Smooth muscle cell of the brain vasculature (primary cell): ENCODE data around the gene UNC13A.

Experiments used
- DNase-seq: peaks from one replicate; pipeline ENCODE4 v3.0.0-alpha.2; 2012; ENCODE audit warnings: low read depth, low spot score

Gene UNC13A

DNA sequence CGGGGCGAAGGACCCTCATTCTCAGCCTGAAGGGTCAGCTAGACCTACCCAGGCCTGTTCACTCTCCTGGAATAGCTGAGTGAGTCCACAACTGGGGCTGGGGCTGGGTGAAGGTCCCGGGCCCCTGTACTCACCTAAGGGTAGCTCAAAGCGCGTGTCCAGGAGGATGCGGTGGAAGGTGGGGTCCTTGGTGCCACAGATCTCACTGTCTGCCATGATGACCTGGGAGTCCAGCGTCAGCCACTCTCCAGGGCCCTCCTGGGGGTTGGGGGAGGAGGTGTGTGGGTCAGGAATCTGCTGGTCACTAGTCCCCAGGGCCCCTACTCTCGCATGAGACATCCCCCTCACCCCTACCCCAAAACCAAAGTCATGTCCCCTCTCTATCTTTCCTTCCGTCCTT lies 18.7 kb downstream of the UNC13A start:
- no peak for DNase-seq

DNA sequence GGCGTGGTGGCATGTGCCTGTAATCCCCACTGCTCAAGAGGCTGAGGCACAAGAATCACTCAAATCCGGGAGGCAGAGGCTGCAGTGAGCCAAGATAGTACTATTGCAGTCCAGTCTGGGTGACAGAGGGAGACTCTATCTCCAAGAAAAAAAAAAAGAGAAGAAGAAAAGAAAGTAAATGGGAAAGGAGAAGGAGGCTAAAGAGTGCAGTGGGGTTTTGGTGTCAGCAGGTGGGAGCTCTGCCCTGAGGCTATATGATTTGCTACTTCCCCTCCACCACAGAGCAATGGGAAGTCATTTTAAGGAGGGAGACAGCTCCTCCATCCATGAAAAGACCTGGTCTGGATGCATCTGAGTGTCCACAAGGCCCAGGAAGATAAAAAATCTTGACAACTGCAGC lies 23.1 kb downstream of the UNC13A start:
- DNase-seq = no peak

DNA sequence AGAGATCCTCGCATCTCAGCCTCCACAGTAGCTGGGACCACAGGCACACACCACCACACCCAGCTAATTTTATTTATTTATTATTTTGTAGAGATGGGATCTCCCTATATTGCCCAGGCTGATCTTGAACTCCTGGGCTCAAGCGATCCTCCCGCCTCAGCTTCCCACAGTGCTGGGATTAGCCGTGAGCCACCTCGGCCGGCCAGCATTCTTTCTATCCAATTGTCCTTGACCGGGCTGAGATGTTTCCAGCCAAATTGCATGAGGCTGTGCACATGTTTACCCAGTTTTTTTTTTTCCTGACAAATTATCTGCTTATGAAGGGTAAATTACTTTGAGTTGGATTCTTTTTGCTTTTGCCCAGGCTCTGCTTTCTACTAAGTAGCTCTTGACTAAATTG lies 28.2 kb downstream of the UNC13A start:
- no peak for DNase-seq

DNA sequence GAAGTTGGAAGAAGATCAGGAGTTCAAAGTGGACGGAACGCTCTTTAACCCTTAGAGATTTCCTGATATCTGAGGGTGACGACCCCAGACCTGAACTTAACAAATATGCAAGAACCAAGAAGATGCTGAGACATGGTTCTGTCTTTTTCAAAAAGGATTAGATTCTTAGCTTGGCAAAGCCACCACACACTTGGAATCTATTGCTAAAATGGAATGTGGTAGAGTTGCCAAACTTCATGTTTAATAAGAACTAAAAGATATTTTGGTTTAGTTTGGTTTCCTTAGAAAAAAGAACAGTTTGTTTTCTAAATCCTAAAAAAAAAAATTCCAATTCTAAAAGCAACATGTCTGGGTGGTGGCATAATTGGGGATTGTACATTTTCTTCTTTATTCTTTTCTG lies 29.5 kb downstream of the UNC13A start:
- DNase-seq = no peak

DNA sequence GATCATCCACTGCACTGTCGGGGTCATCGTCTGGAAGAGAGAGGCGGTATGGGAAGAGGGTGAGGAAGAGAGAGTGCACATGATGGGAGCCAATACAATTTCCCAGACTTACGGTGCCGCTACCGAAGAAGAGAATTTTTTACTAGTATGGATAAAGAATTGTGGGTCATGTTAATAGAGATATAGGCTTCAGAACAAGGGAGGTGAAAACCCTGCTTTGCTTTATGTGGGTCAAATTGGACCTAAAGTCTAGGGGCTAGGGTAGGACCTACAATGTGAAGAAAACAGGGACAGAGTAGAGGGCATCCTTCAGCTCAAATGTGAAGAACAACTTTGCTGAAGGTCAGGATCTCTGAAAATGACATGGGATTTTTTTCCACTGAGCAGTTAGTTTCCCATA lies 29.9 kb downstream of the UNC13A start:
- no peak for DNase-seq

DNA sequence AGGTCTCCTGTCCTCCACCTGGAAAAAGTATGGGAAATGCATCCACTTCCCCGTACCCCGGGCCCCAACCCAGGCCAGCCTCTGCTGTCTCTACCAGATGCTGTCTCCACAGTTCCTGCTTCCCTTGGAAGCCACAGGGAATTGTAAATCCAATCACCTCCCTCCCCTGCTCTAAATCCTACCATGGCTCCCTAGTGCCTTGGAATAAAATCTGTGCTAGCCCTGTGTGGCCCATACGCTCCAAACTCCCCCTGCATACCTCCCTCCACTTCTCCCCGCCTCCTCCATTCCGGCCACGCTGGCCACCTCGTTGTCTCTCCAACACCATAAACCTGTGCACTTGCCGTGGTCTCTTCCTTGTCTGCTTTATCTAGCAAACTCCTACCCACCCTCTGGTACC lies 31.2 kb downstream of the UNC13A start:
- no peak for DNase-seq

DNA sequence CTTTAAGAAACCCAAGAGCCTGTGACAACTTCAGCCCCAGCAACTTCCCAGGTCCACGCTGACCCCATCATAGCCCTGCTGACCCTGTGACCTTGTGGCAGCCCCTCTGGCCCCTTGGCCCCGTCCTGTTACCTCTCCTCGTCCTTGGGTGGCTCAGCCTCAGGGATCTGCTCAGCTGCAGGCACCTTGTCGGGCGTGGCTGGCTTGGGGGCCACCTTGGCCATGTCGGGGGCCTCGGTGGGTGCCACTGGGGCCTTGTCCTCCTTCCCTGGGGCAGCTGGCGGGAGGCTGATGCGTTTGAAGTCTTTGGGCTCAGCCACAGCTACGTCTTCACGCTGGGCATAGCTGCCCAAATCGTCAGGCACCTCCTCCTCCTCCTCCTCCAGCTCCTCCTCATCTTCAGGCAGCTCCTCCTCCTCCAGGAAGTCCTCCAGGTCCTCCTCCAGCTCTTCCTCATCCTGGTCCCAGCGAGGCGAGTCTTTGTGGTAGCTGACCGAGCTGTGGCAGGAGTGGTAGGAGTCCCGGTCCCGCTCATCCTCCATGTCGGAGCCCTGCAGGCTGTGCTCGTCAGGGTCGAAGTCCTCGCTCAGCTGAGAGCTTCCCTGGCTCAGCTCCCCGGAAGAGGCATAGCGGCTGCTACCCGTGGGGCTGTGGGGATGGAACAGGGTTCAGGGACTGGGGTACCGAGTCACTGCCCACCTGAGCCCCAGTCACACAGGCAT lies 32.2 kb downstream of the UNC13A start:
- DNase-seq = no peak

DNA sequence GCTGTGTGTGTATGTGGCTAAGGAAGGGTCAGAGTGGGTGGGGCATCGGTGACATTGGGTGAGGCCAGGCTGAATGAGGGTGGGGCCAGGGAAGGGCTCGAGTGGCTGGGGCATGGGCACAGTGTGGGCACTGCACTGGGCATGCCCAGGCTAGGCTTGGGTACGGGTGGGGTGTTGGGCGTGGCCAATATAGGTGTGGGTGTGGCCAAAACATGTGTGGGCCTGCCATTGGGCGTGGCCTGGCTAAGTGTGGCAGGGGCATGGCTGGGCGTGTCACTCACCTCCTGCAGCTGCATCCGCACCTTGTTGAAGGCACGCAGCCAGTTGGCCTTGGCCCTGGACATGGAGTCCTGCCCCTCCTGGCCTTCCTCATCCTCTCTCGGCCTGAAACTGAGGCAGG lies 33.2 kb downstream of the UNC13A start:
- DNase-seq = no peak

DNA sequence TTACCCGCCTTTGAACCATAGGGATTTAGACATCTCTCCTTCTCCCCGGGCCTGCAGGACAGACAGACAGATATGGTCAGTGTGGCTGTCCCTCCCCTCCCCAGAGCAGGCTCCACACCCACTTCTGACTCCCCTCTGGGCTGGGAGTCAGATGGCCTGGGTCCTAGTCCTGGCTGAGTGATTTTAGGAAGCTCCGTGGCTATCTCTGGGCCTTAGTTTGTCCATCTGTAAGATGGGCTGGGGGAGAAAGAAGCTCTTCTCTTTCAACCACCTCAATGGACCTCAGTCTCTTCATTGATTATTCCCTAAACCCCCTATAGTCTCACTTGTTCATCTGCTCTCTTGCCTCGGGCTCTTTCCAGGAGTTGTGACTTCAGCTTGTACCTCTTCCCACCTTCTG lies 35.5 kb downstream of the UNC13A start:
- no peak for DNase-seq

DNA sequence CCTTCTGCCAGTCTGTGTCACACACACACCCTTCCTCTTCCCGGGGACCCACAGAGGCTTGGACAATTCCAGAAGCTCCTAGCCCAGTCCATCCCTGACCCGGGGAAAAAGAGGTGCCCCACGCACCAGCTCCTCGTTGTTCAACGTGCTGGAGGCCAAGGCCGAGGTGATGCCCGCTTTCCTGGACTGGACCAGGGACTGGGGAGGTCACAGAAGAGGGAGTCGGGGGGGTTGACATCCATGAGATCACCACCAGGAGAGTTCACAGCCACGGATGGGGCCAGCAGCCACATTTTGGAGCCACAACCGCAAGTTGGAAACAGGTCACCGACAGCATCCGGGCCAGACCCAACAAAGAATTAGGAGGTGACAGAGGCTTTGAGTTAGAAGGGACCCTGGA lies 39.4 kb downstream of the UNC13A start:
- DNase-seq = no peak

DNA sequence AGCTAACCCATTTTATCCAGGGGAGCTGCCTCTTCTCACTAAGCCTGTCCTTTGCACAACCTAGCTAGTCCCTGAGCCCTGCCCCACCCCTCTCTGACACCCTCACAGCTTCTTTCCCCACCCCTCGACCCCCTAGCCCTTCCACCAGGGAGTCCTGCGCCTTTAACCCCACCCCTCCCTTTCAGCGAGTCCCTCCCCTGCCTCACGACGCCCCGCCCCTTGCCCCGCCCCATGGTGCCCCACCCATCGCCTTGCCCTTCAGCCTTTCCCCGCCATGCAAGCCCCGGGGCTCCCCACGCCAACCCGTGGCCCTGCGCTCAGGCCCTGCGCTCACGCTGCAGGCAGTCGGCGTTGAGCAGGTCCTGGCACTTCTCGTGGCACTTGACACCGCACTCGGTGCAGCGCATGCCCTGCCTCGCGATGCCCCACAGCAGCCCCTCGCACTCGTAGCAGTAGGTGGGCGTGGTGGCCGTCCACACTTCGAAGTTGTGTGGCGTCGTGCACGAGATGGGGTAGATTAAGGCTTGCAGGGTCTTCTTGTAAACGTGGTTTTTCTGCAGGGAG lies 40.0 kb downstream of the UNC13A start:
- no peak for DNase-seq

DNA sequence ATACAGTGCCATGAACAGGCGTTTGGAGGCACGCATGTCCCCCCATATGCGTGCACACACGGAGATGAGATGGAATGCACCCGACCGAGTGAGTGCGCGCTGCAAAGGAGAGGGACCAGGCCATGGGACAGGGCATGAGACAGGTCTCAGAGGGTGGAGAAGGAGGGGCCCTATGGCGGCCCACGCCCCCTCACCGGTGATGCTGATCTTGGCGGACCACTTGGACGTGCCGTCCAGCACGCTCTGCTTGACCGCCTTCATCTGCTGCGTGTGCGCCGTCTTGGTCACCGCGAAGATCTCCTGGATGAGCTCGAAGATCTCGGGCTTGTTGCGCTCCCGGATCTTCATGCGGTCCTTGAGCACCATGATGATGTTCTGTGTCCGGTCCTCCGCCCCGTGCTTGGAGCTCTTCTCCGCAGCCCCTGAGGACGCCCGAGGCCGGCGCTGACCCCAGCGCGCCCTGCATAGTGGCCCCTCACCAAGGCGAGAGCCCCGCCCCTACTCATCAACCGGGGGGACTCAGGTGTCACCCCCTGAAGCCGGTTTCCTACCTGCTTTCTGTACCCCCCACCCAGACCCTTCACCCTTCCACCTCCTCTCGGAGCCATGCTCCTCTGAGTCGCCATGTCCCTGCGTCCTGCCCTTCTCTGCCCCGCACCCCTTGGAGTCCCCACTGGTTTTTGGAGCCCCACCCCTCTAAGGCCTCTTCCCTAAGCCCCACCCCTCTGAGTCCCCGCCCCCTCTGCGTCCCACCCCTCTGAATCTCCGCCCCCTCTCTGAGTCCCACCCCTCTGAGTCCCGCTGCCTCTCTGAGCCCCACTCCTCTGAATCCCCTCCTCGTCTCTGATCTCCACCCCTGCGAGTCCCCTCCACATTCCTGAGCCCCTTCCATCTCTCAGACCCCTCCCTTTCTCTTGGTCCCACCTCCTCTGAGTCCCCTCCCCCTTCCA lies 40.8 kb downstream of the UNC13A start:
- DNase-seq = no peak

DNA sequence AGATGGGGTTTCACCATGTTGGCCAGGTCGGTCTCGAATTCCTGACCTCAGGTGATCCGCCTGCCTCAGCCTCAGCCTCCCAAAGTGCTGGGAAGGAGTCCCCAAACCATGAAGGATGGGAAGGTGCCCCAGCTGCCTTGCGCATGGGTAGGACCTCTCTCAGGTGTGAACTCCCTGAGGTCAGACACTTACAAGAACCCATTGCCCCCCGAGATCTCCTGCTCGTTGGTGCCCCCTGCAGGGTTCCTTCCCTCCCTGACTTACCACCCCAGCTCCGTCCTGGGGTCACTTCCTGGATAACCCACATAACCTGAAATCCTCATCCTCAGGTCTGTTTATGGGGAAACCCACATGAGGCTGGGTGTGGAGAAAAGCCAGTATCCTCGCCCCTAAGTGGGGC lies 41.7 kb downstream of the UNC13A start:
- DNase-seq = no peak

DNA sequence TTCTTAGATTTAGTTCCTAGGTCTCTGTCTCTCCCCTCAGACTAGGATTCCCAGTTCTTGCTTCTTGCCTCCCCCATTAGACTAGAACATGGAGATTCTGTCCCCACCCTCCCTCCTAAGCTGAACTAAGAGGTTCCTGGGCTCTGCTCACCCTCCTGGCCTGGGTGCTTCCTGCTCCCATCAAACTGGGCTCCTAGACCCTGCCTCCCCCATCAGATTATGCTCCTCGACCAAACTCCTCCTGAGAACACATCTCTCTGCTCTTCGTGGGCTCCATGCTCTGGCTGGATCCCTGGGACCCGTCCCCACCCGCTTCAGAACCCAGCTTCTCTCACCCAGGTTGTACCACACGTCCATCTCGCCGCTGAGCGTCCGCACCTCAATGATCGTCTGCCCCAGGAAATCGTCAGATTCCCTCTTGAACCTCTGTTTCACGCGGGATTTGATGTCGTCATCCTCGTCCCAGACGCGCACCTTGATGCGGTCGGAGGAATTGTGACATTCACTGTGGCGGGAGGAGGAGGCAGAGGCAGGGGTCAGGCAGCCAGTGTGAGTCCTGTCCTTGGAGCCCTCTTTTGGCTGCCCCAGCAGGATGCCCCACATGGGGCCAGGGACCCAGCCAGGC lies 42.7 kb downstream of the UNC13A start:
- DNase-seq = no peak

DNA sequence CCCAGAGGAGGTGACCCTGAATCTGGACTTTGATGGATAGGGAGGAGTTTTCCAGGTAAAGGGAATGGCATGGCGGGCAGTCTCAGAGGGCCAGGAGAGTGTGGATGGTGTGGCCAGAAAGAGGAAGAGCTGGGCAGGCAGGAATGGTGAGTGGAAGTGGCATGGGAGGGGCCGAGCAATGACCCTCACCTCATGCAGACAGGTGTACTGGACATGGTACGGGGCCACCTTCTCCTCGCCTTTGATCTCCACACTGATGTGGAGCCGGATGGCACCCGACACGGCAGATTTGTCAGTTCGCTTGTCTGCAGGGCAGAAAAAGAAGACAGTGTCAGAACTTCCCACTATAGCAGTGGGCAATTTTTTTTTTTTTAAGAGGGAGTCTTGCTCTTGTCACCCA lies 45.5 kb downstream of the UNC13A start:
- DNase-seq = no peak

DNA sequence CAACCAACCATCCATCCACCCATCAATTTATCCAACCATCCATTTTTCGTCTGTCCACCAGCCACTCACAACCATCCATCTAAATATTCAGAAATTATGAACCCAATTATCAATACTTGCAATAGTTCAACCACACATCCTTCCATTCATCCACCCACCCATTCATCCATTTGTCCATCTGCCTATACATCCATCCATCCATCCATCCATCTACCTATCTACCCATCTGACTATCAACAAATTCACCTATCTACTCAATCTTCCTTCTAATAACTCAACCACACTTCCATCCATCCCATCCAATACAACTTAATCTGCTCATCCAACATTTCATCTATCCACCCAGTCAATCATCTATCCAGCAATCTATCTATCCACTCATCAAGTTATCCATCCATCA lies 46.3 kb downstream of the UNC13A start:
- DNase-seq = no peak

DNA sequence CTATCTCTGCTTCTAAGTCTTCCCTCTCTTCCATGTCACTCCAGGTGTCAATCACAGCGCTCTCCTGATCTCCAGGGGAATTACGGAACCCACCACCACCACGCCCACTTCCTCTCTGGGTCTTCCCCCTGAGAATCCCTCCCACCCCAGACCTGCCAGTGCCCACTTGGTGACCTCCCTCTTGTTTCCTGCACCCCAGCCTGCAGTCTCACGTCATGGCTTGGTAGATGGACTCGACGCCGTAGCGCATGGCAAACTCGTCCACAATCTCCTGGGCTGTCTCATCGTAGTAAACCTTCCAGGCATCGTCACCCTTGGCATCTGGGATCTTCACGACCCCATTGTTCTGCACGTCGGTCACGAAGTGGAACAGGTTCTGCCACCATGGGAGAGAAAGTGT lies 47.0 kb downstream of the UNC13A start:
- no peak for DNase-seq

DNA sequence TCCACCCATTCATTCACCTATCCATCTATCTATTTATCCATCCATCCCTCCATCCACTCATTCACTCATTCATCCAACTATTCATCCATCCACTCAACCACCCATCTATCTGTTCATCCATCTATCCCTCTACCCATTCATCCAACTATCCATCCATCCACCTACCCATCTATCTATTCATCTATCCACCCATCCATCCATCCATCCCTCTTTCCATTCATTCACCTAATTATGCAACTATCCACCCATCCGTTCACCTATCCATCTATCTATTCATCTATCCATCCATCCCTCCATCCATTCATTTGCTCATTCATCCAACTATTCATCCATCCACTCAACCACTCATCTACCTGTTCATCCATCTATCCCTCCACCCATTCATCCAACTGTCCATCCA lies 54.5 kb downstream of the UNC13A start:
- DNase-seq = no peak

DNA sequence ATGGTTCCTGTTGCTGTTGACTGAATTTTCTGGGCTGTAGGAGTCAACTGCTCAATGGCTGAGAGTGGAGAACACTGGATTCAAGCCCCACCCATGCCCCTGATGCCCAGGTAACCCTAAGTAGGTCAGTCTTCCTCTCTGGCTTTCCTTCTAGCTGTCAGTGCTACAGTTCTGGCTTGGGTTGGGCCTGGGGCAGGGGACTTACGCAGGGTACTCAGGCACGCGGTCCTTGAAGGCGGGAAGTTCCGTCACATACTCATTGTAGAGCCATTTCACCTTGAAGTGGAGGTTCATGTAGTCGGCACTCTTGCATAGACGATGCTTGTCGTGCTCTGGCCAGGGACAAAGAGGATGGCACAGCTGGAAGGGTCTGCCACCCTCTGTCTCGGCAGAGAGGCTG lies 55.6 kb downstream of the UNC13A start:
- no peak for DNase-seq

DNA sequence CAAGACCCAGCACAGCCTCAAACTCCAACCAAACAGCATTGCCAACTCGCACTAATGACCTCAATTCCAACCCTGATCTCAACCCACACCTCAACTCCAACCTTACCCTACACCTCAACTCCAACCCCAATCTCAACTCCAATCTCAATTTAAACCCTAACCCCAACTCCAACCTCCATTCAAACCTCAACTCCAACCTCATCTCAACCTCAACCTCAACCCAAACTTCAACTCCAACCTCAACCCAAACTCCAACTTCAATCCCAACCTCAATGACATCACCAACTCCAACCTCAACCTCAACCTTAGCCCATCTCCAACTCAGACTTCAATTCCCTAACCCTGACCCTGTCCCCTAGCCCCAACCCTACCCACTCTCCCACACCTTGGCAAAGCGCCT lies 58.4 kb downstream of the UNC13A start:
- DNase-seq = no peak

DNA sequence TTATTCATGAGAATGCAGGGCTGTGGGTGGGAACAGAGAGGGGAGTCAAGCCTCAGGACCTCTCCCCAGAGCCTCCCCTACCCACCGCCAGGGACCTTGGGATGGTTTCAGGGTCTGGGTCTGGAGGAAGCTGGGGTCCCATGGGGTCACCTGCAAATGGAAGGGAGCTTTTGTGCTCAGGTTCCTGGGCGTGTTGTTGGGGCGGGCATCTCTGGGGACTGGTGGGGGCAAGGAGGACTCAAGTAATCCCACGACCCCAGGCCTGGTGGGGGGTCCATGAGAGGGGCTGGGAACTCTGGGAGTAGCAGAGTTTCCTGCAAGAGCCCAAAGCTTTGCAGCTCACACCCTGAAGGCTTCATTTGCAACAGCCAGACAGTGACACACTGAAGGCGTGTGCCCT lies 60.2 kb downstream of the UNC13A start:
- no peak for DNase-seq

DNA sequence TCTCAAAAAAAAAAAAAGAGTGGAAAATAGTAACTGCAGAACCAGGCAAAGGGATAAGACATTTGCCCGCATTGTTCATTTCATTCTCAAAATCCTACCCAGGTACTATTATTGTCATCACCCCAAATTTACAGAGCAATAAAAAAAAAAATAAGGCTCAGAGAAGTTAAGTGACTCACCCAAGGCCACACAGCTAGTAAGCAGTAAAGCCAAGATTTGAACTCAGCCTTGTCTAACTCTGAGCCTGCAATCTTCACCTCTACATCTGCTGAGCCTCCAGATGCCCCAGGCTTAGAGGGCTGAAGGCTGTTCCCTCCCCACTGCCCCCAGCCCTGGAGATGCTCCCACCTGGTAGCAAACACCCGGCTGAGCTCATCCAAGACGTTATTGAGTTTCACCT lies 61.0 kb downstream of the UNC13A start:
- DNase-seq = no peak
